HCT116 (cell line): ENCODE measurements around the gene CDK5RAP1. TPM values are rescaled to one million over a fixed set of nuclear protein-coding genes. Genes with fewer than 3 reads are reported as not detected.

Source experiments
- ATAC-seq: fragments of 200-7000 bp; cut with Tn5 transposase; 2 replicates; pipeline ENCODE4 v1.9.1; 2020; ENCODE audit warnings: mild to moderate bottlenecking, moderate library complexity
- BruUV-seq: library from RNA; stranded (reverse); fragments of 400-500 nt; replicated peaks from 2 replicates; lab custom pipeline; 2021; lab: Mats Ljungman, UMichigan
- CTCF ChIA-PET: fragments of 300-600 bp; sonication (Branson Sonifier 250); formaldehyde crosslinking; loops from one replicate; lab custom pipeline; 2021; ENCODE audit warnings: antibody characterized with exemption; lab: Charles Lee
- POLR2A ChIA-PET: fragments of 300-600, 350-600 bp; sonication (Branson Sonifier 250); formaldehyde crosslinking; loops from one replicate; lab custom pipeline; 2021; ENCODE audit warnings: antibody characterized with exemption; lab: Charles Lee
- RAD21 ChIA-PET, 2 experiments: fragments of 300-600 bp; sonication (Branson Sonifier 250); formaldehyde crosslinking; loops; one replicate each; lab custom pipeline; 2023; ENCODE audit warnings: low total read pairs in 2 of 2; ENCODE audit not compliant: uncharacterized antibody in 2 of 2, unreplicated experiment in 2 of 2, low non-redundant PET in 1 of 2; lab: Charles Lee
- DNase-seq: peaks from one replicate; pipeline ENCODE4 v3.0.0-alpha.2; 2010; ENCODE audit warnings: low read depth, low spot score
- H2AFZ ChIP-seq: fragments of 200-600 bp; shearing (Covaris generic), sonication (generic); 2 replicates; pipeline ENCODE4 v1.6.1; 2017; ENCODE audit warnings: low read depth, mixed run types, mixed read lengths, antibody characterized with exemption, low read length; ENCODE audit not compliant: poor library complexity, severe bottlenecking
- H3K27ac ChIP-seq: 2 replicates; pipeline ENCODE4 v1.5.1; 2012; ENCODE audit warnings: low read depth, low read length
- H3K27me3 ChIP-seq: fragments of 200-600 bp; sonication (generic); 2 replicates; pipeline ENCODE4 v1.6.1; 2016; ENCODE audit warnings: mixed run types, low read length, mixed read lengths; ENCODE audit not compliant: insufficient read depth
- H3K36me3 ChIP-seq, 2 experiments: fragments of 200-500 bp in 1 of 2; fragments of 200-600 bp in 1 of 2; sonication (Bioruptor generic) in 1 of 2; sonication (generic) in 1 of 2; 2 replicates each; pipeline versions ENCODE4 v1.5.1 to v1.6.1; 2014 to 2016; ENCODE audit warnings: low read length in 2 of 2, inconsistent platforms in 1 of 2, mixed read lengths in 1 of 2, mixed run types in 1 of 2; ENCODE audit not compliant: insufficient read depth in 2 of 2, control insufficient read depth in 1 of 2
- H3K4me1 ChIP-seq, 2 experiments: fragments of 200-600 bp in 1 of 2; sonication (generic) in 1 of 2; 2 replicates each; pipeline versions ENCODE4 v1.5.1 to v1.6.1; 2012 to 2017; ENCODE audit warnings: low read length in 2 of 2, inconsistent platforms in 1 of 2, mild to moderate bottlenecking in 1 of 2, mixed read lengths in 1 of 2, mixed run types in 1 of 2, moderate library complexity in 1 of 2; ENCODE audit not compliant: insufficient read depth in 2 of 2, control insufficient read depth in 1 of 2
- H3K4me2 ChIP-seq: fragments of 200-600 bp; sonication (generic); 2 replicates; pipeline ENCODE4 v1.6.1; 2017; ENCODE audit warnings: mixed run types, low read length, mixed read lengths
- H3K4me3 ChIP-seq, 2 experiments: fragments of 200-600 bp in 1 of 2; sonication (generic) in 1 of 2; replicated peaks in 1 of 2; 2 replicates each; pipeline ENCODE4 v1.5.1; 2011 to 2016; ENCODE audit warnings: low read length in 2 of 2, control low read depth in 1 of 2, low read depth in 1 of 2, mild to moderate bottlenecking in 1 of 2, mixed read lengths in 1 of 2, mixed run types in 1 of 2
- H3K79me2 ChIP-seq: fragments of 200-600 bp; sonication (generic); 2 replicates; pipeline ENCODE4 v1.6.1; 2017; ENCODE audit warnings: mild to moderate bottlenecking, mixed run types, low read length, moderate library complexity, mixed read lengths; ENCODE audit not compliant: insufficient read depth
- H3K9ac ChIP-seq: fragments of 200-600 bp; sonication (generic); 2 replicates; pipeline ENCODE4 v1.6.1; 2016; ENCODE audit warnings: low read length, mixed read lengths
- H3K9me2 ChIP-seq: fragments of 200-600 bp; sonication (generic), shearing (Covaris generic); 2 replicates; pipeline ENCODE4 v1.6.1; 2017; ENCODE audit warnings: mixed run types, mild to moderate bottlenecking, moderate library complexity; ENCODE audit not compliant: insufficient read depth
- H3K9me3 ChIP-seq, 2 experiments: fragments of 200-500 bp in 1 of 2; fragments of 200-600 bp in 1 of 2; sonication (Bioruptor generic) in 1 of 2; sonication (generic) in 1 of 2; 2 replicates each; pipeline ENCODE4 v1.6.1; 2014 to 2017; ENCODE audit warnings: low read length in 2 of 2, mixed read lengths in 2 of 2, inconsistent platforms in 1 of 2, low read depth in 1 of 2, mild to moderate bottlenecking in 1 of 2, mixed run types in 1 of 2, moderate library complexity in 1 of 2; ENCODE audit not compliant: control insufficient read depth in 1 of 2, insufficient read depth in 1 of 2
- H4K20me1 ChIP-seq: fragments of 200-600 bp; sonication (generic), shearing (Covaris generic); 2 replicates; pipeline ENCODE4 v1.6.1; 2017; ENCODE audit warnings: mixed run types, mild to moderate bottlenecking, moderate library complexity; ENCODE audit not compliant: insufficient read depth
- EGR1 ChIP-seq: IDR thresholded peaks from 2 replicates; pipeline ENCODE4 v1.6.1; 2012; ENCODE audit warnings: low read depth
- POLR2AphosphoS5 ChIP-seq: IDR thresholded peaks from 2 replicates; pipeline ENCODE4 v1.6.1; 2011; ENCODE audit warnings: mild to moderate bottlenecking, low read depth, low read length, moderate library complexity
- TCF7L2 ChIP-seq: IDR thresholded peaks from 2 replicates; pipeline ENCODE4 v1.7.0; 2011; ENCODE audit warnings: borderline replicate concordance, inconsistent platforms; ENCODE audit not compliant: insufficient read depth, insufficient read length; ENCODE audit errors: extremely low read depth
- ZFX ChIP-seq: fragments of 450-650 bp; IDR thresholded peaks from 2 replicates; pipeline ENCODE4 v1.6.1; 2017
- ZNF274 ChIP-seq: fragments of 200-500 bp; sonication (Bioruptor generic); IDR thresholded peaks from 2 replicates; pipeline ENCODE4 v1.6.1; 2014; ENCODE audit warnings: mild to moderate bottlenecking, low read depth, low read length, inconsistent platforms
- intact Hi-C: fragments of 100-400 bp; cut with micrococcal nuclease; formaldehyde crosslinking; loops from 2 replicates; pipeline ENCODE4 v1.10.0; 2022
- total RNA-seq: library from RNA; stranded (reverse); gene quantifications from one replicate; pipeline ENCODE4 v1.2.1, GENCODE V29; 2021; ENCODE audit not compliant: unreplicated experiment

CDK5RAP1 gene
- total RNA-seq, 1 experiment from 2014 or later = 41.4 TPM

DNA sequence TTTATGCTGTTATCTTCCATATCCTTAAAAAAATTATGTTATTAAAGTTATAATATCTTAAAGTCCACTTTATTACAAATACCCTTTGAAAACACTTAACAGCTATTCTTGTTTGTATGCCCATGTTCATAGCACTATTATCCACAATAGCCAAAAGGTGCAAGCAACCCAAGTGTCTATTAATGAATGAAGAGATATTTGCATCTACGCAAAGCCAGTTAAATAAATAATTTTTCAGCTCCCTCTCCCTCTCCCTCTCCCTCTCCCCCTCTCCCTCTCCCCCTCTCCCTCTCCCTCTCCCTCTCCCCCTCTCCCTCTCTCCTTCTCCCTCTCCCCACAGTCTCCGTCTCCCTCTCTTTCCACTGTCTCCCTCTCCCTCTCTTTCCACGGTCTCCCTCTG, 13.1 kb downstream of the CDK5RAP1 start:
- BruUV-seq = no TSS peak
- TF ChIP-seq POLR2AphosphoS5 = no peak
- no peak for TF ChIP-seq ZNF274
- TF ChIP-seq TCF7L2 = no peak
- TF ChIP-seq EGR1 = no peak
- TF ChIP-seq ZFX = no peak
- H3K27ac ChIP-seq = no peak overlapping the region
- ChIA-PET POLR2A (no interaction called here), RAD21 (no interaction called here), CTCF (no interaction called here)
- intact Hi-C loops = no loop called here
- ATAC-seq (no peak), DNase-seq (no peak)
- no peak overlapping the region for H3K4me2 ChIP-seq
- no peaks in the 10 kb centered on the region for H3K27me3 ChIP-seq
- no peaks in the 10 kb centered on the region for H3K4me1 ChIP-seq
- no peaks in the 10 kb centered on the region for H3K9me2 ChIP-seq
- no peaks in the 10 kb centered on the region for H3K79me2 ChIP-seq
- no peak overlapping the region for H2AFZ ChIP-seq
- no peaks in the 10 kb centered on the region for H4K20me1 ChIP-seq
- peaks cover 27 to 36% of the 10 kb centered on the region in 2 experiments; a peak in 3 of 4 replicates for H3K36me3 ChIP-seq
- no peaks in the 10 kb centered on the region for H3K9me3 ChIP-seq
- H3K4me3 ChIP-seq = no peak overlapping the region
- no peak overlapping the region for H3K9ac ChIP-seq

DNA sequence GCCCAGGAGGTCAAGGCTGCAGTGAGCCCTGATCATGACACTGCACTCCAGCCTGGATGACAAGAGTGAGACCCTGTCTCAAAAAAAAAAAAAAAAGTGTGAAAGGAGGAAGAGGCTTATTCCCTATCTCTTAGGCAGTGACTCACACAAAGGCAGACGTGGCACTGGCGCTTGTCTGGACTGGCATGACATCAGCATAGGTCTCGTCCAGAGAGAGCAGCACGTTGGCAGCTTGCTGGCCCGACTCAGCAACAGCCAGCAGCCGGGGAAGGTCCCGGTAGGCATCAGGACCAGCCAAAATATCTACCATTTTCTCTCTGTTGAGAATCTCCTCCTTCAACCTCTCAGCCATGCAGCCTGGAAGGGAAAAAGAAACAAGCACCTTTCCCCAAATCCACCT, 14.1 kb downstream of the CDK5RAP1 start:
- Histone ChIP-seq H3K9me3 (no peaks in the 10 kb centered on the region), H3K79me2 (no peaks in the 10 kb centered on the region), H3K27me3 (no peaks in the 10 kb centered on the region), H3K4me1 (no peaks in the 10 kb centered on the region), H3K9me2 (no peaks in the 10 kb centered on the region), H2AFZ (no peak overlapping the region), H3K9ac (no peak overlapping the region), H3K36me3 (peaks cover 28 to 33% of the 10 kb centered on the region in 2 experiments), H3K4me3 (no peak overlapping the region), H4K20me1 (no peaks in the 10 kb centered on the region), H3K4me2 (no peak overlapping the region), H3K27ac (no peak overlapping the region)
- intact Hi-C loops = no loop called here
- ChIA-PET CTCF (interaction anchor here (1.1 kb wide), 1 partner anchor 13 kb away, joined by 3 read pairs; no protein-coding TSS in a partner anchor), RAD21 (no interaction called here), POLR2A (no interaction called here)
- TF ChIP-seq POLR2AphosphoS5 = no peak
- no peak for DNase-seq
- no peak for ATAC-seq
- BruUV-seq = no TSS peak
